GM19328 (cell line): Measurements from ENCODE around the gene MCAM.

ENCODE experiments used
- ATAC-seq: cut with Tn5 transposase; IDR thresholded peaks from one replicate; pipeline ENCODE4 v1.9.1; 2021; ENCODE audit warnings: mild to moderate bottlenecking, moderate library complexity; ENCODE audit not compliant: unreplicated experiment

Gene MCAM, protein sequence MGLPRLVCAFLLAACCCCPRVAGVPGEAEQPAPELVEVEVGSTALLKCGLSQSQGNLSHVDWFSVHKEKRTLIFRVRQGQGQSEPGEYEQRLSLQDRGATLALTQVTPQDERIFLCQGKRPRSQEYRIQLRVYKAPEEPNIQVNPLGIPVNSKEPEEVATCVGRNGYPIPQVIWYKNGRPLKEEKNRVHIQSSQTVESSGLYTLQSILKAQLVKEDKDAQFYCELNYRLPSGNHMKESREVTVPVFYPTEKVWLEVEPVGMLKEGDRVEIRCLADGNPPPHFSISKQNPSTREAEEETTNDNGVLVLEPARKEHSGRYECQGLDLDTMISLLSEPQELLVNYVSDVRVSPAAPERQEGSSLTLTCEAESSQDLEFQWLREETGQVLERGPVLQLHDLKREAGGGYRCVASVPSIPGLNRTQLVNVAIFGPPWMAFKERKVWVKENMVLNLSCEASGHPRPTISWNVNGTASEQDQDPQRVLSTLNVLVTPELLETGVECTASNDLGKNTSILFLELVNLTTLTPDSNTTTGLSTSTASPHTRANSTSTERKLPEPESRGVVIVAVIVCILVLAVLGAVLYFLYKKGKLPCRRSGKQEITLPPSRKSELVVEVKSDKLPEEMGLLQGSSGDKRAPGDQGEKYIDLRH

DNA sequence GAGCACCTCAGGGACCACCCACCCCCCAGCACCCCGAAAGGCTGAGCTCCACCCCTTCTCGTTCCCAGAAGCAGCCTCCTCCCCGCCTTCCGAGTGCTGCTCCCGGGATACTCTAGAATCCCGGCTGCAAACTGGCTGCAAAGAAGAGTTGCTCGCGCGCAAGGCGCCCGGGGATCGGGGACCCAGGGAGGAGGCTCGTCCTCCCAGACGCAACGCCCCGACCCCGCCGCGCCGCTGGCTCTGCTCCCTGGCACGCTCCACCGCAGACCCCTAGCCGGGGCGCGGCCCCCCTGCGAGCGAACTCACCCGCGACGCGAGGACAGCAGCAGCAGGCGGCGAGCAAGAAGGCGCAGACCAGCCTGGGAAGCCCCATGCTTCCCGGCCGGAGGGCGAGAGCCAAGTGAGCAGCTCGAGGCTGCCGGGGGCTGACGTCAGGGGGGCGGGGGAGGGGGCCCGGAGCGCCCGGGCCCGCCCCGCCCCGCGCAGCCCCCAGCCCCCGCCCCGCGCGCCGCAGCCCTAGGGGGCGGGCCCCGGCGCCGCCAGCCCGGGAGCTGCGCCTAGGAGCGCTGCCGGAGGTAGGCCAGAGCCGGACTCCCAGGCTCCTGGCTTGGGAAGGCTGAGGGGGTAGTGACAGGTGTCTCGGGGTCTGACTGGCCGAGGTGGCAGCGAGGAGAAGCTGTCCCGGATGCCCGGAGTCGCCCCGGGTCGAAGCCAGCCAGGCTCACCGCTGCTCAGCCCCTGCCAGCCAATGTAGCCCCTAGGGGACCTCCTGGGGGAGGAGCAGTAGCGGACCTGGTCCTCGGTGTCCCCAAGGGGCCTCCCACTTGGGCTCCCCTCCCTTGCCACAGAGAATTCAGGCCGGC lies at the start of gene MCAM:
TSS of gene MCAM (minus strand) at position 402 of the 863 bp plus-strand sequence. CDS start at position 373, 29 bp downstream.
- ATAC-seq: no peak

- ATAC-seq: no peak
These were observed 48.2 kb upstream of the MCAM start for GRCh38 chr11:119365071-119365591.

- ATAC-seq: no peak
These were observed 47.1 kb upstream of the MCAM start for GRCh38 chr11:119363851-119364590.

DNA sequence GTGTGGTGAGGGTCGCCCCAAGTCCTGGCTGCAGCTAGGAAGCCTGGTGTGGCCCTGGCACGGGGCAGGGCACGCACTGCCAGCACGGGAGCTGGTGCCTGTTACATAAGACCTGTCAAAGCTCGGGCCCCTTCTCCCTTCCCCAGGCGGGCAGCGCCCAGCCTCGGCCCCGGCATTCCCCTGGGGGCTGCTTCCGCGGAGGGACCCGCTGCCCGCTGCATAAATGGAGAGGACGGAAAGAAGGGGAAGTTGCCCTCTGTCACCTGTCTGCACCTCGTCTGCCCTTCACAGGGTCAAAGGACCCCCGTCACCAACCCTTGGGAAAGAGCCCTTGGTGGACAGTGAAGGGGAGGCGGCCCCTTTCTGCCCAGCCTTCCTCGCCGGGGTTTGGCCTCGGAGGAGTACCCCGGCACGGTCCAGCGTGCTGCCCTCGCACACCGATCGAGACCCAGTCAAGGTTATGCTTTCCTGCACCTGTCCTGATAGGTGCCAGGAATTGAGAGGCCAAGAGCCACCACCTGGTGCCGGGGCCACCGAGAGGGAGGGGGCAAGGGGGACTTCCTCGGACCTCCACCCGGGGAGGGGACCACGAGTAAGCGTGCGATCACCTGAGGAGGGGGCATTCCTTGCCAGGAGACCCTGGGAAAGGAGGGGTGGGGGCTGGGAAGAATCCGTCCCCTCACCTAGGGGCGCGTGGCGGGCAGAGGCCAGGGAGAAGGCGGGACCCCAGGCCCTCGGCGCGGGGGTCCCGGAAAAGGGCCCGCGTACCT lies 46.3 kb upstream of the MCAM start:
- ATAC-seq: no peak

- ATAC-seq: no peak
These were observed 45.8 kb upstream of the MCAM start for GRCh38 chr11:119362741-119363080.

DNA sequence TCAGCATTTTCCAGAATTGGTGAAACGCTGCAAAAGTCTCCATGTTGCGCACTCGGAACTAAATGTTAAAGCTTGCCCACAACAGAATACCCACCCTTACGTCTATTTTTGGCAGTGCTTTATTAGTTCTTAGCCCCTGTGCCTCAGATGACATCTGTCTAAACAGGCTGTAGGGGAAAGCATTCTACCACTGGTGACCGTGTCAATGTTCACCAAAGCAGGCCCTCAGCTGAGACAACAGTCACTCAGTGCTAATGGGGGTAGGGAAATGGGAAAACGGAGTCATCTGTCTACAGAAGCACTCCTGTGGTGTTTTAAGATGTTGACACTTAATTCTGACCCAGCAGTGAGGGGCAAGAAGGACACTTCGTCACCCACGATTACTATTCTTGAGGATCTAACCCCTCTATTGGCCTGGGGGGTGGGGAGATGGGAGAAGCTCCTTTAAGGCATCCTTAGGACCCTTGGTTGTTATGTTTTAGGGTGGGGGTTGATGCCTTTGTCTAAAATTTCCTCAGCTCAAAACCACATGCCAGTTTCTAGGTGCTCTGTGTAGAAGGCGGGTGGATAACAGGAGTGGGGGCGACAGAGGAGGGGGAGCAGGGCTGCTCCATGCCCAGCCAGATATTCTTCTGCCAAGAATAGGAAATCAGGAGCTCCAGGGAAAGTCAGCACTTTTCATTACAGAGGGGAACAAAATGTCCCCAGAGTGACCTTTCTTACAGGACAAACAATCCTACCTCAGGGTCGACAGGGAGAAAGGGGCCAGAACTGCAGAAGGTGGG lies 45.2 kb upstream of the MCAM start:
- ATAC-seq: no peak

DNA sequence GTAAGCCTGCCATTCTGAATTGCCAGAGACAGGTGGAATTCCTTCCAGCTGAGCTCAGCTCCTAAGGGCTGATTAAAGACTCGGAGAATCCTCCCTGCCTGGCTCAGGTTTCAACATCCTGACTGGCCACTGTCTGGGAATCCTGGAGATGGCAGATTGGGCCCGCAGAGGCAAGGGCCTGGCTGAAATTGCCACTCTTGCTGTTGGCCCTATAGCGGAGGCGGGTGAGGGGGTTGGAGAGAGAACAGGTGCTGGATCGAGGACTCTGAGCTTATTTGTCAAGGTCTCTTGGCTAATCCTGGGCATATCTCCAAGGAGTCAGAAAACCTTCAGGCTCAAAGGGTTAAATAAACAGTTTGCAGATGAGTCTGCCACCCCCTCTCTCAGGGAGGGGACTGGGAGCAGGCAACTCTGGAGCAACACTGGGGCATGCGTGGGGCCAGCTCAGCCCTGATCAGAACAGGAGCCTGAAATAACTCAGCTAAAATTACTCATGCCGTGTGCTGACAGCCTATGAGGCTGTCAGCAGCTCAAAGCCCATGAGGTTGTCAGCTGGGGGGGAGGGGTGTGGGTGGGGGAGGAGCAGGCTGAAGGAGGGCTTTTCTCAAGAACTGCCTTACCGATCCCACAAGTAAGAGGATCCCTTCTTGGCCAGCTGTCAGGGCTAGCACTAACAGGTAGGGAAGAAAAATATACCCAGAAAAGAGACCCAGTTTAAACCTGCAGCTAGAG lies 44.3 kb upstream of the MCAM start:
- no peak for ATAC-seq

- no peak for ATAC-seq
These were observed 42.7 kb upstream of the MCAM start for GRCh38 chr11:119359365-119360214.

DNA sequence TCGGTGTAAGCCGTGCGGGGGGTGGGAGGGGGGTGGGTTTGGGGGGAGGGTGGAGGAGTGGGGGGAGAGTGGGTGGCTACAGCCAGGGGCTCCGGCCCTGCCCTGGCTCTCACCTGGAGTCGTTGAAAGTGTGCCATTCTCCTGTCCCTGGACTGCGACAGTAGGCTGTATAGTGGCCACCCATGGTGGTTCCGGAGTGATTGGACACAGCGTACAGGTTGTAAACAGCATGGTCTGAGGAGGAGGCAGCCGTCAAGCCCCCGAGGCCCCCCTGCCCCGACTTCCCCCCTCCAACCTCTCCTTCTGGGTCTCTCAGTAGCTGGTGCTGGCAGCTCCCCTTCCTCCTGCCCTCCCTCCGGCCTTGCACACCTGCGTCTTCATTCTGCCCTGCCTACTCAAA lies 40.1 kb upstream of the MCAM start:
- ATAC-seq: no peak

GRCh38 chr11:119356349-119357031 lies 39.6 kb upstream of the MCAM start:
- no peak for ATAC-seq

- ATAC-seq: no peak
These were observed 38.3 kb upstream of the MCAM start for GRCh38 chr11:119355091-119355843.

- ATAC-seq: no peak
These were observed 35.9 kb upstream of the MCAM start for GRCh38 chr11:119352857-119353260.

- no peak for ATAC-seq
These were observed 34.3 kb upstream of the MCAM start for GRCh38 chr11:119351232-119351631.

GRCh38 chr11:119350302-119350701 lies 33.4 kb upstream of the MCAM start:
- no peak for ATAC-seq

- no peak for ATAC-seq
These were observed 31.1 kb upstream of the MCAM start for GRCh38 chr11:119347940-119348605.

- no peak for ATAC-seq
These were observed 30.3 kb upstream of the MCAM start for GRCh38 chr11:119347242-119347641.
